Measurements from ENCODE around the gene GNB4.

The GNB4 gene

DNA sequence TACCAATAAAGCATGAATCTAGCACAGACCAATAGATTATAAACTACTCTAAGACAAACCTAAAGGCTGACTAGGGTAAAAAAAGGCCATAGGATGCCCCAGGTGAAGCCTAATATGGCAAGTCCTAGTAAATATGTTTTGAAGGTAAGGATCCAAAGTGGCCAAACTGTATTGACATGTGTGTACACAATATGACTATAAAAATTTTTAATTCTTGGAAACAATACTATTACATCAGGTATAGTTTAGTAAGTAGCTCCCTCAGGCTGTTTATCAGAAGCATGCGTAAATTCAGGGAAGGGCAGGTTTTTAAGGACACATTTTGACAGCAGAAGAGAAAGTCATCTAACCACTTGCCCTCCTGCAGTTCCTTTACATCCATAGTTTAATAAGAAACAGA, 18.8 kb downstream of the GNB4 start:
- DNase-seq (ENCODE audit: low spot score): no peak

DNA sequence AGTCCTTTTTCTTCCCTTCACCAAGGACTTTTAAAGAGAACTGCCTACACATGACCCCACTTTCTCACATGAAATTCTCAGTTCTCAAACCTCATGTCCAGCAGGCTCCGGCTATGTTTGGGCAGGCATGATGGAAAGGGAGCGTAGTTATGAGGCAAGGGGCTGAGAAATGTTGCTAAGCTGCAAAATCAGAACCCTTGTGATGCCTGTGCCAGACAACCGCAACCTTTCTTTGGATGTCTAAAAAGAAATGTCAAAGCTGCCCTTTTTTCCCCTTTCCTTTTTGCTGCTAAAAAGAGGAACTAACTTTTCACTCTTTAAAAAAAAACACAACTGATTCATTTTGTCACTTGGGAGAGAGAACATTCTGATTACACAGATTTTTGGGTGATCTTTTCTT, 19.2 kb downstream of the GNB4 start:
- peak; percentile 89 for DNase-seq (ENCODE audit: low spot score)

DNA sequence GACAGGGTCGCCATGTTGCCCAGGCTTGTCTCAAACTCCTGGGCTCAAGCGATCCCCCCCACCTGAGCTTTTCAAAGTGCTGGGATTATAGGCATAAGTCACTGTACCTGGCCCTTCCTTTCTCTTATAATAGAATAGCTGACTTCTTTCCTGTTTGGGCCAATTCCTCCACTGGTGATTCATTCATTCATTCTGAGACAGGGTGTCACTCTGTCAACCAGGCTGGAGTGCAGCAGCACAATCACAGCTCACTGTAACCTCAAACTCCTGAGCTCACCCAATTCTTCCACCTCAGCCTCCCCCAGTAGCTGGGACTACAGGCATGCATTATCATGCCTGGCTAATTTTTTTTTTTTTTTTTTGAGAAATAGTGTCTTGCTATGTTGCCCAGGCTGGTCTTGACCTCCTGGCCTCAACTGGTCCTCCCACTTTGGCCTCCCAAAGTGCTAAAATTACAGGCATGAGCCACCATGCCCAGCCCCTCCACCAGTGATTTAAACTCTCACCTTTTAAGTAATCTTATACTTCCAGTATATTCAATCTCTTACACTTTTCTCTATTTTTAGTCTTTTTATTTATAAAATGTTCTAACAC, 20.9 kb downstream of the GNB4 start:
- DNase-seq (ENCODE audit: low spot score): no peak

DNA sequence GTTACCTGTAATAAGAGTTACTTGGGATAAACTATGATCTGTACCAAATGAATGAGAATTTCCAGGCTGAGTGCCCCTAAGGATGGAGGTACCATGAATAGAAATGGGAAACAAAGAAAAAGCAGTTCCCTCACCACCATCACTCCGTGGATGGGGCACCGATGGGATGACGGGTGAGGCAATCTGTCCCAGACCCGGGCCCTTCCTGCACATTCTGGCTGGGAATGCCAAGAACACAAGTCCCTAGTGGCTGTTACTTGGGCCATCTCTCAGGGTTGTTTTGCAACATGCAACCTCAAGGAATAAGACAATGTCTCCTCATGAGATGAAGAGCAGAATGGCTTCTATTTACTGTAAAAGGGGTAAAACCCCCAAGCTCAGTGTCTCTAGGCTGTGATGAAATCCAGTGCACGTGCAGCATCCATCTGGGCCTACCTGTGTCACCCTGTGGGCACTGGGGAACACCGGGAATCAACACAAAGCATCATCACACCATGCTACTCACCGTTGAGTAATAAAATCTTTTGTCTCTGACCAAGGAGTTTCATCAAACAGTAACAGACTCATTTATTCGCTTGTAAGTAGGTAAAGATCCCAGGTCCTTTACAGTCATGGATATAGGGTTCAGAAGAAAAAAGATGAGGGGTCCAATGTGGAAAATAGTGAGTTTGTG, 22.3 kb downstream of the GNB4 start:
- no peak for DNase-seq (ENCODE audit: low spot score)

DNA sequence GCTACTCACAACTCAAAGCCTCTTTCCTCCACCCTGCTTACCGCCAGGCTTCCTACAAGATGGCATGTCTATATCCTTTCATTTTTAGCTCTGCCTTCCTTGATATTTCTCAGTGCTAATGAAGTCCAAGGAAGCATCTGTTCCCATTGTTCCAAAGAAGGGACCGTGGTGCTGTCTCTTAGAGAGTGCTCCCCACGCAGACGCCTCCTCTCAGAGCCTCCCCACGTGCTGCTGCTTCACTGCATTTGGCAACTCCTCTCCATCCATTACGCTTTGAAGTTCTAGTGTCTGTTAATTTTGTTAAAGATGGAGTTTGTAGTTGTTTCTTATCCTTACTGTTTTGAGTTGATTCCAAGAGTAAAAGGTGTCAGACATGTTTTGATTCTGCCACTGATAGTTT, 26.2 kb downstream of the GNB4 start:
- no peak for DNase-seq (ENCODE audit: low spot score)

DNA sequence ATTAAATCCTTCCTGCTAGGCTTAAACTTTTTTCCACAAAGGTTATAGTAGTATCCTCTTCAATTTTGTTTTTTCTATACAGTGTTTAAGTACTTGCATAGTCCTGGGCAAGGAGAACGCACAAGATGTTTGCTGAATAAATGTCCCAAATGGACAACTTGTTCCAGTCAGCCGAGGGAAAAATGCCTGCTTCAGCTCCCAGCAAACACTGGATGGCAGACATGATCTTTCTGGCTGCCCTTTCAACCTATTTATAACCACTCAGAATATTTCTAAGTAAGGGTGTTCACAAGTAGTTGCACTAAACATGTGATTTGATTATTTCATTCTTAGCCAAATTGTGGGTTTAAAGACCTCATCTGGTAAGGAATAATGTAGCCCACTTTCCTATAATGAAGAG, 29.8 kb downstream of the GNB4 start:
- peak; percentile 84 for DNase-seq (ENCODE audit: low spot score)

DNA sequence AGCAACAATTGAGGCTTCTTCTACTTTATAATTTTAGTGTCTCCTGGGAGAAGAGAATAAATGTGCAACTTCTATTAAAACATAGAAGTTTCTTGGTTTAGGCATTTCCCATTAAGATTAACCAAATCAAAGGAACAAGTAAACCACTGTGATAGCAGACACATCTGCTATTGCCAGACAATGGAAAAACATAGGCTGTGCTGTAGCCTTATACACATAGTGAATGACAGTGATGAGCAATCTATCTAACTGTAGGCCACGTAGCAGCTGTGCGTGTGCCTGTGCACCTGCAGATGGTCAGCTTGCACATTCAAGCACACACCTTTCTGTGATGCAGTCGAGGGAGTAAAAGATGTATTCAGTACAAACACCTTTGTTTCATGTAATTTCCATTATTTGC, 32.7 kb downstream of the GNB4 start:
- DNase-seq (ENCODE audit: low spot score): peak; percentile 51

DNA sequence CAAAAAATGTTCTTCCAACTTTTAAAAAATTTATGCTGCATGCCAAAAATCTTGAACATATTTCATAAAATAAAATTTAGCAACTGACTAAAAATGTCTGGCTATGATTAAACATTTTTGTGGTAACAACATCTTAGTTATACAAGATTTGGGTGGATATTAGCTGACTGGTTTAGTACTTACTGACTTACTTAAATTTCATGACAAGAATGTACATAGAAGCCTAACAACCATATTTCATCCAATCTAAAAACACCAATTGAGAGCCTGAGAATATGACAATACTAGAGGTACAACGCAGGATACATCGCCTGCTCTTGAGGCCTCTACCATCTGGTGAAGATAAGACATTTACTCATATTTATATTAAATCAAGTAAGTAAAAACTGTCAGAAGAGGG, 34.6 kb downstream of the GNB4 start:
- DNase-seq (ENCODE audit: low spot score): no peak

DNA sequence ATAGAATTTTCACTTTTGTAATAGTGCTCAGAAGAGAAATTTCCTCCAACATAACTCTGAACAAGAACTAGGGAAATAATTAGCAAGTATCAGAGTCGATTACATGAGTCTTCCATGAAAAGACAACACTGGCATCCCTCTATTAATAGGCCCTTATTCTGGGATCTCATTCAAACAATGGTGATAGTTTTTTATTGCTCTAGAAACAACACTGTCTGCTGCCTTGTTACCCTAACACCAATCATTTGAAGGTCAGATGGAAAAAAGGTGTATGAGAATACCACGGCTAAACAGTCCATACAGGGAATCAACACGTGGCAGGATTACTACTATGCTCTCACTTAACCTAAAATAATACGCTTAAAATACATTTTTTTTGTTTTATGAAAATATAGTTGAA, 35.9 kb downstream of the GNB4 start:
- DNase-seq (ENCODE audit: low spot score): peak; percentile 57

DNA sequence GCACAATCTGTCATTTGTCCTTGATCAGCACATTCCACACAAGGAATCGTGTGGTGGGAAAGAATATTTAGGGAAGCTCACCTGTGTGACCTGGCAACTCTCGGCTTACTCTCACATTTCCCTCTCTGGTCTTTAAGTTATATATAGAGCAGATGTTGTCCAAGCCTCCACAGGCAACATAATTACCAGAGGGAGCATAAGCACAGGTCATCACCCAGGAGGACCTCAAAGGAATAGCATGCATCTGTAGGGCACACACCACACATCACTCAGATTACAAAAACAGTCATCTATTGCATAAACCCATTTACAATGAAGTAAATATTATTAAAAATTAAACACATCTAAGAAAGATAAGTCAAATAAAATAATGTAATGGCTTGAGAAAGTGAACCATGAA, 36.5 kb downstream of the GNB4 start:
- no peak for DNase-seq (ENCODE audit: low spot score)

DNA sequence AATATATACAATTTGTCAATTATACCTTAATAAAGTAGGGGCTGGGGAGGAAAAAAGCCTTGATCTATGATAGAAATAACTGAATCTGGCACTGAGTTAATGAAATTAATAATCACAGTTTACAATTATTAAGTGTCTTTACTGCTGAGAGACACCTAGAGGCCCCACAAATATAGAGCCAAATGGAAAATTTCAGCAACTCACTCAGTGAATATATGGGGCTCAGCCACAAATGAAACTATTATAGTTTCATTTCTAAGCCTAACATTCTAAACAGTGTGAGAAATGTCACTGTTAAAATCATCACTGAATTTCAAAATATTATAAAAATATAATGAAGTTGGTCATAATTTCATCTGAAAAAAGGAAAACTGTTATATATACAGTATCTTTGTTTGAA, 40.3 kb downstream of the GNB4 start:
- DNase-seq (ENCODE audit: low spot score): no peak

DNA sequence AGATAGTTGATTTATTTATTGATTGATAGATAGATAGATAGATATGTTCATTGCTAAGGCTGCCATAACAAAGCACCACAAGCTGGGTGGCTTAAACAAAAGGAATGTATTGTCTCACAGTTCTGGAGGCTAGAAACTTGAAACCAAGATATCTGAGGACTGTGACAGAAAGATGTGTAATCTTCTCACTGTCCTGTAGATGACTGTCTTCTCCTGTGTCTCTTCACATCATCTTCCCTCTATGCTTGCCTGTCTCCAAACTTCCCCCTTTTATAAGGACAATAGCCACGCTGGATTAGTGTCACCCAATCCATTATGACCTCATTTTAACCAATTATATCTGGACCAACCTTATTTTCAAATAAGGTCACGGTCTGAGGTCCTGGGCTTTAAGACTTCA, 40.9 kb downstream of the GNB4 start:
- no peak for DNase-seq (ENCODE audit: low spot score)

DNA sequence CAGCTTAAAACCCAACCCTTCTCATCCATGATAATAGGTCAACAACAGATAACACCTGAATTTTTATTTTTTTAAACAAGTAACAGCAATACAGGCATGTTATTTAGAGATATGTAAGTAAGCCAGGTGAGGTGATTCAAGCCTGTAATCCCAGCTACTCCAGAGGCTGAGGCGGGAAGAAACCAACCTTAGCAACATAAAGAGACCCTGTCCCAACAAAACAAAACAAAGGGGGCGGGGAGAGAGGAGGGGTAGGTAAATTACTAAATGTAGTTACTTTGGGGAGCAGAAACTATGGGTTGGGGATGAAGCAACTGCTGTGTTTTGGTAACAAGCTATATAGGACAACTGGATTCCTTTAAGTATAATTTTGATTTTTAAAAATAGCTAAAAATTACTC, 47.0 kb downstream of the GNB4 start:
- DNase-seq (ENCODE audit: low spot score): no peak

DNA sequence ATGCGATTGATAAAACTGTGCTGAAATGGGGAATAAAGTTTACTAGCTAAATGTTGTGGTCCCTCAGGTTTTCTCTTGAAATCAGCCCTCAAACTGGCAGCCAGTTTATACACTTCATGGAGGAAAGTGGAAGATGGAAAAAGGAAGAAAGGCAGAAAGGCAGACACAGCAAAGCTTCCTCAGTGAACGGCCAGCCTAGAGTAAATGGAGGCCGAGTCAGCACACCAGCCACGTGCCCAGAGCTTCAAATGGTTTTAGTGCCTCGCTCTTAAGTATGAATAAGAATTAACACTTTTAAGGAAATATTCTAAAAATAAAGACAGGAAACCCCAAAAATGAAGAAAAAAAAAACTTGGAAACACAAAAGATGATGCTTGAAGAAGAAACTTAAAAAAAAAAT, 48.3 kb downstream of the GNB4 start:
- no peak for DNase-seq (ENCODE audit: low spot score)

DNA sequence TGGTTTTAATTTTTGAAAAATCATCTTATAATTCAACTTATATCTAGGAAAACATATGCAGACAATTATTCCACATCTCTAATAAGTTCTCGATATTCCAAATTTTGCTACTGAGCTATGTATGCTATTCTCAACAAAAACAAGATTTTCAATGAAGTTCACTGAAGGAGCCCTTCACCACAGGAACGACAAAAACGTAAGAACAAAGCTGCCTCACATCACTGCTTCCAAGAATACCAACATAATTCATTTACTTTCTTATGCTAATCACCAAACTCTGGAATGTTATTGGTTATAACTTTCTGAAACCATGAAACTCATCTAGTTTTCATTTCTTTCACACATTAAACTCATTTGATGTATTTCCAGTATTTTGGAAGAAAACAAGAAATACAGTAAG, 49.7 kb downstream of the GNB4 start:
- DNase-seq (ENCODE audit: low spot score): no peak

DNA sequence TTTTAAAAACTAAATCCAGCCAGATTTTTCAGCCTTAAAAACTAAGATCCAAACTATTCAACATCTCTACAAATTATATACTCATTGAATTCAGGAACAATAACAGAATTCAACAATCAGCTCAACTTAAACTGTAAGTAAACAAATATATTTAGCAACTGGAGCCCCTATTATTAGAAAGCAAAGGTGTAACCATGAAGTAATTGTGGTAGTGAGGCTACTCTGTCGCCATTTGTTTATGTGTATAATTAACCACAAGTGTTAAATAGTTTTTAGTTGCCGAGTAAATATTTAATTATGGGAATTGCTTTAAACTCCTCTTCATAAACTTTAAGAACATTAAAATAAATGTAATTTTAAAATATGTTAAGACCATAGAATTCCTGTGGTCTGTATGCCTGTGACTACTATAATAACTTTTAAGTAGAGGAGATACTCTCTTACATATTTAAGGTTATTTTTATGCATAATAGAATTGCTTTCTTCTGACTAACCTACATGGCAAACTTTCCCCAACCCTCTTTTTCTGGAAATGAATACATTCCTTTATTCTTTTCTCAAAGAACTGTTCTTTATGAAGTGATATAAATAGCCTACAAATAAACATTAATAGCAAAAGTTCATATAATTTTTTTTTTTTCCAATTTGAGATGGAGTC, 52.6 kb downstream of the GNB4 start:
- no peak for DNase-seq (ENCODE audit: low spot score)

DNA sequence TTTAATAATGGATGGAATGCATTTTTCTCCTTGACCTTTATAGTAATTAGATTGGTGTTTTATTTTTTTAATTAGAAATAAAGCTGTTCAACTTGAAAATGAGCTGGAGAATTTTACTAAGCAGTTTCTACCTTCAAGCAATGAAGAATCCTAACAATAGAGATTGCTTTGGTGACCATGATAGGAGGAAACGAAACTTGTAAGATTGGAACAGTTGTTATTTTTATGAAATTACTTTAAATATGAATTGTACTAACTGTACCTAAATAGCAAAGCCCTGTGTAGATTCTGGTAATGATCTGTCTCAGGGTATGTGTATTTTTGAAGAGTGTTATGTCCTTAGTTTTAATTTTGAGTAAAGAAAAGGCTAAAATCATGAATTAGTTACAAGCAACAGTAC, 59.4 kb downstream of the GNB4 start:
- no peak for DNase-seq (ENCODE audit: low spot score)

DNA sequence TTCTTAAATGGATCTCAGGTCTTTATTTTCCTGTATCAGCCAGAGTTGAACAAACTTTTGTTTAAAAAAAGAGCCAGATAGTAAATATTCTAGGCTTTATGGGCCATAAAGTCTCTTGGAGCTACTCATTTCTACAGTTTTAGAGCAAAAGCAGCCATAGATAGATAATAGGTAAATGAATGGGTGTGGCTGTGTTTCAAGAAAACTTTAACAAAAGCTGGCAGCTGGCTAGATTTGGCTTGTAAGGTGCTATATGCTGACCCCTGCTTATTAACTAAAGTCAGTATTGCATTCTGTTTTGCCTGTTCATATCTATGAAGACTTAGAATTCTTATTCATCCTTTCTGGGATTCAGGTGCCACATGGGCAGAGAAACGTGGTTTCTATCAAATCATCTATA, 74.8 kb downstream of the GNB4 start:
- no peak for DNase-seq (ENCODE audit: low spot score)

DNA sequence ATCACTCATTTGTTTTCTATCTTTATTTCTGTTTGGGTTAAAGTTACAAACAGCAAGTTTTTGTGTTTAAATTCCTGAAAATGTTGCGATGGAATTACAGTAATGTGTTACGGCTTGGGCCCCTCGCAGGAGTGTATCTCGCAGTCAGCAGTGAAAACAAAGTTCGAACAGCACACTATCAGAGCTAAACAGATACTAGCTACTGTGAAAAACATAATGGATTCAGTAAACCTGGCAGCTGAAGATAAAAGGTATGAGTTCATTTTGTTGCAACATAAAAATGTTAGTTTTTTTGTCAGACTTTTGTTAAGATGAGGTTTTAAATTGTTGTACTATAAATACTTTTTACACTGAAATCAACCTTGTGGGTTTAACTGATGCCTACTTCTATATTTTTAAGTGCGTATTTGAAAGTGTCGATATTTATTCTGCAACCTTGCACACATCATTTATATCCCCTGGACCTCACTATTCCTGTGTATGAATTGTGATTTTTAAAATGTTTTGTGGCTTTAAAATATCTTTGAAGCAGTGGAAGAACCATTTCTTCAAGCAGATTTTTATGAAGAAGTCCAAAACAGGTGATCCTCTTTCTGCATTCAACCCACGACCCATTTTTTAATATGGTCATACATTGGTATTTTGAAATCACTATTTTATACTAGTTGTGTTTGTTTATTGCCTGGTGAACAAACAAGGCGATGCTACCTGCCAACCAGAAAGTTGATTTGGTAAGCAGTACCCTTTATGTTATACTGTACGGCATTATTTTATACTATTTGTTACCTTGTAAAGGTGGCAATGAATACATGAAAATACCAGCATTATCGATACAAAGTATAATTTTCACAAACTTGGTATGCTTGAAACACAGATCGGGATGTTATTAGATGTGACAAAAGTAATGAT, 75.9 kb downstream of the GNB4 start:
- DNase-seq (ENCODE audit: low spot score): no peak

DNA sequence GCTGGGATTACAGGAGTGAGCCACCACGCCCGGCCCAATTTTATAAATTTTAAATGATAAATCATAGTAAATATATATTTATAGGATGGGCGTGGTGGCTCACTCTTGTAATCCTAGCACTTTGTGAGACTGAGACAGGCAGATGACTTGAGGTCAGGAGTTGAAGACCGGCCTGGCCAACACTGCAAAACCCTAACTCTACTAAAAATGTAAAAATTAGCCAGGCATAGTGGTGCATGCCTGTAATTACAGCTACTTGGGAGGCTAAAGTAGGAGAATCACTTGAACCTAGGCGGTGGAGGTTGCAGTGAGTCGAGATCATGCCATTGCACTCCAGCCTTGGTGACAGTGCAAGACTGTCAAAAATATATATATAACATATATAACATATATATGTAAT, 77.3 kb downstream of the GNB4 start:
- DNase-seq (ENCODE audit: low spot score): no peak

DNA sequence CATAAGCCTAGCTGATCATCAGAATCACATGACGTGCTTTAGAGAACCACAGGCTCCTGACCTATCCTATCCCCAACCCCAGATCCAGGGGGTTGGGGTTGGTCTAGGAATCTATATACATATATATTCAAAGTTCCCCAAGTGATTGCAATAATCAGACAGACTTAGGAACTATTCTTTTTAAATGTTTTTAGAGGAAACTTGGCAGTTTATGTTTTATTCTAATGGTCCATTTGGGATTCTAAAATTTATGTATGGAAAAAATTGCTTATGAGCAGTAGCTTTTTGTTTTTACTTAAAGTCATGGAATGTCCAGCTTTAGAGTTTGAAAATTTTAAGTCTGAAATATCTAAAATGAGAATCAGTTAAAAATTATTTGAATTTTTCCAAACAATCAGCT, 81.6 kb downstream of the GNB4 start:
- DNase-seq (ENCODE audit: low spot score): no peak

DNA sequence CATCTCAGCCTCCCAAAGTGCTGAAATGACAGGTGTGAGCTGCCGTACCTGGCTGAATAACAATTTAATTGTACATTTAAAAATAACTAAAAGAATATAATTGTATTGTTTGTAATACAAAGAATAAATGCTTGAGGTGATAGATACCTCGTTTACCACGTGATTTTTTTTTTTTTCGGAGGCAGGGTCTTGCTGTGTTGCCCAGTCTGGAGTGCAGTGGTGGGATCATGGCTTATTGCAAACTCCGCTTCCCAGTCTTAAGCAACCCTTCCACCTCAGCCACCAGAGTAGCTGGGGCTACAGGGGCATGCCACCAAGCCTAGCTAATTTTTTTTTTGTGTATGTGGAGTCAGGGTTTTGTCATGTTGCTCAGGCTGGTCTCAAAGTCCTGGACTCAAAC, 87.9 kb downstream of the GNB4 start:
- no peak for DNase-seq (ENCODE audit: low spot score)

DNA sequence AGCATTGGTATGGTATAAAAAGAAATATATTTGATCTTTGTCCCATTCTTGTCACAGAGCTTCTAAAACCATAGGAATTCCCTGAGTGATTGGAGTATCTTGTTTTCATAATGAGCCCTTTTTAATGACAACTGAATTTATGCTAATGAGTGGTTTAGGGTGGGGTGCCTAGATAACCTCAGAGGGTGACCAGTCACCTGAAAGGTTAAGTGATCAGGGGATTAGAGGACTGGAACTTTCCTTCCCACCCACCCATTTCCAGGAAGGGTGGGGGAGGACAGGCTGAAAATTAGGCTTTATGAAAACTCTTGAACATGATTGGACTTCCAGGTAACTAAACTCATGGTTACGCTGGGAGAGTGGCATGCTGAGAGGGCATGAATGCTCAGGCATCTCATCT, 95.3 kb downstream of the GNB4 start:
- DNase-seq (ENCODE audit: low spot score): no peak

Data from pons (tissue), 1 donor.